Osteoblast (primary cell): ENCODE results near the gene AMER1. TPM values are rescaled to one million over a fixed set of nuclear protein-coding genes. Genes with fewer than 3 reads are reported as not detected.

Source experiments
- DNase-seq: peaks from one replicate; pipeline ENCODE4 v3.0.0; 2011; ENCODE audit warnings: low spot score, mixed read lengths; ENCODE audit not compliant: insufficient read length; ENCODE audit errors: missing footprints
- H2AFZ ChIP-seq: 2 replicates; pipeline ENCODE4 v1.6.0; 2011; ENCODE audit warnings: mild to moderate bottlenecking, low read length
- H3K27ac ChIP-seq: 2 replicates; pipeline ENCODE4 v1.5.1; 2011; ENCODE audit warnings: mild to moderate bottlenecking, low read depth, low read length, moderate library complexity
- H3K27me3 ChIP-seq: 2 replicates; pipeline ENCODE4 v1.6.0; 2012; ENCODE audit warnings: mild to moderate bottlenecking, control low read depth, inconsistent platforms, low read length, moderate library complexity; ENCODE audit not compliant: insufficient read depth
- H3K36me3 ChIP-seq: 2 replicates; pipeline ENCODE4 v1.5.1; 2011; ENCODE audit warnings: mild to moderate bottlenecking, low read length, control low read depth, moderate library complexity; ENCODE audit not compliant: insufficient read depth
- H3K4me1 ChIP-seq: 2 replicates; pipeline ENCODE4 v1.5.1; 2011; ENCODE audit warnings: mild to moderate bottlenecking, low read length, control low read depth, moderate library complexity; ENCODE audit not compliant: insufficient read depth
- H3K4me2 ChIP-seq: 2 replicates; pipeline ENCODE4 v1.6.0; 2011; ENCODE audit warnings: mild to moderate bottlenecking, low read length; ENCODE audit not compliant: insufficient read depth
- H3K4me3 ChIP-seq: fragments of 200-600 bp; sonication (generic); 3 replicates; pipeline ENCODE4 v1.5.1; 2012; ENCODE audit warnings: mild to moderate bottlenecking, low read length, inconsistent platforms; ENCODE audit not compliant: insufficient read depth
- H3K79me2 ChIP-seq: 2 replicates; pipeline ENCODE4 v1.6.0; 2012; ENCODE audit warnings: mild to moderate bottlenecking, low read length, control low read depth, inconsistent platforms; ENCODE audit not compliant: insufficient read depth
- H3K9me3 ChIP-seq: 2 replicates; pipeline ENCODE4 v1.5.1; 2011; ENCODE audit warnings: low read depth, low read length, control low read depth
- H4K20me1 ChIP-seq: 2 replicates; pipeline ENCODE4 v1.6.0; 2012; ENCODE audit warnings: mild to moderate bottlenecking, low read length, control low read depth; ENCODE audit not compliant: insufficient read depth
- CTCF ChIP-seq: IDR thresholded peaks from 2 replicates; pipeline ENCODE4 v1.5.1; 2011; ENCODE audit warnings: mild to moderate bottlenecking, low read depth, low read length, moderate library complexity; ENCODE audit errors: extremely low read depth
- total RNA-seq: library from RNA; depleted of rRNA; stranded (reverse); fragments of >200 nt; gene quantifications from 2 replicates; pipeline ENCODE4 v1.2.3, GENCODE V29; 2012

Gene AMER1
- total RNA-seq, 1 donor, result 2.5 TPM

GRCh38 chrX:64206556-64207162, 1.2 kb upstream of the AMER1 start:
- Histone ChIP-seq H3K79me2 (peaks cover under 1% of the 10 kb centered on the region), H4K20me1 (peaks cover 3% of the 10 kb centered on the region), H3K4me3 (peak overlapping the region; percentile 77), H3K36me3 (no peaks in the 10 kb centered on the region), H3K4me1 (peaks cover 12% of the 10 kb centered on the region), H3K27ac (peak overlapping the region; percentile 81), H3K9me3 (no peaks in the 10 kb centered on the region), H2AFZ (peak overlapping the region; percentile 87), H3K27me3 (no peaks in the 10 kb centered on the region), H3K4me2 (peak overlapping the region; percentile 81)
- TF ChIP-seq CTCF, result no peak
- DNase-seq, result peak; percentile 35

GRCh38 chrX:64205735-64206501, 410 bp upstream of the AMER1 start:
- peak; percentile 10 for TF ChIP-seq CTCF
- Histone ChIP-seq H2AFZ (peak overlapping the region; percentile 87), H3K27ac (peak overlapping the region; percentile 81), H4K20me1 (peaks cover 3% of the 10 kb centered on the region), H3K27me3 (no peaks in the 10 kb centered on the region), H3K9me3 (no peaks in the 10 kb centered on the region), H3K4me1 (peaks cover 12% of the 10 kb centered on the region), H3K4me2 (peak overlapping the region; percentile 81), H3K36me3 (no peaks in the 10 kb centered on the region), H3K4me3 (peak overlapping the region; percentile 77), H3K79me2 (peaks cover 5% of the 10 kb centered on the region)
- DNase-seq, result peak; percentile 97

GRCh38 chrX:64204701-64205440, 637 bp downstream of the AMER1 start:
- Histone ChIP-seq H3K4me2 (peak overlapping the region; percentile 81), H3K27me3 (no peaks in the 10 kb centered on the region), H3K27ac (peak overlapping the region; percentile 10), H3K9me3 (no peaks in the 10 kb centered on the region), H3K36me3 (no peaks in the 10 kb centered on the region), H3K4me1 (peaks cover 12% of the 10 kb centered on the region), H3K79me2 (peaks cover 5% of the 10 kb centered on the region), H2AFZ (peak overlapping the region; percentile 74), H3K4me3 (peak overlapping the region; percentile 77), H4K20me1 (peaks cover 3% of the 10 kb centered on the region)
- peak; percentile 81 for DNase-seq
- no peak for TF ChIP-seq CTCF
